GM23338 (cell line): ENCODE measurements around the gene CNTNAP2. TPM values are rescaled to one million over a fixed set of nuclear protein-coding genes. Genes with fewer than 3 reads are reported as not detected.

Experiments used
- ATAC-seq: fragments of 200-7000 bp; cut with Tn5 transposase; 3 replicates; pipeline ENCODE4 v1.9.1; 2020
- DNase-seq: peaks from one replicate; pipeline ENCODE4 v3.0.0-alpha.2; 2015; ENCODE audit warnings: low spot score
- H2AFZ ChIP-seq: fragments of 200-600 bp; sonication (generic); 2 replicates; pipeline ENCODE4 v1.8.0; 2016; ENCODE audit warnings: antibody characterized with exemption, mild to moderate bottlenecking, moderate library complexity
- H3F3A ChIP-seq: fragments of 200-600 bp; sonication (generic); replicated peaks from 2 replicates; pipeline ENCODE4 v1.8.0; 2017; ENCODE audit warnings: antibody characterized with exemption, mixed run types, low read depth
- H3K27ac ChIP-seq: fragments of 200-600 bp; sonication (generic); 2 replicates; pipeline ENCODE4 v1.6.1; 2016; ENCODE audit warnings: low read depth
- H3K27me3 ChIP-seq: fragments of 200-600 bp; sonication (generic); 2 replicates; pipeline ENCODE4 v1.8.0; 2016; ENCODE audit warnings: mild to moderate bottlenecking, mixed run types, moderate library complexity; ENCODE audit not compliant: insufficient read depth
- H3K36me3 ChIP-seq: fragments of 200-600 bp; sonication (generic); 2 replicates; pipeline ENCODE4 v1.8.0; 2016; ENCODE audit warnings: mild to moderate bottlenecking; ENCODE audit not compliant: insufficient read depth
- H3K4me1 ChIP-seq: fragments of 200-600 bp; sonication (generic); 2 replicates; pipeline ENCODE4 v1.8.0; 2016; ENCODE audit warnings: mild to moderate bottlenecking, moderate library complexity; ENCODE audit not compliant: insufficient read depth
- H3K4me2 ChIP-seq: fragments of 200-600 bp; sonication (generic); 2 replicates; pipeline ENCODE4 v1.7.1; 2017; ENCODE audit warnings: mixed run types
- H3K4me3 ChIP-seq: fragments of 200-600 bp; sonication (generic); 2 replicates; pipeline ENCODE4 v1.6.1; 2016; ENCODE audit warnings: mixed run types
- H3K79me2 ChIP-seq: fragments of 200-600 bp; sonication (generic); replicated peaks from 2 replicates; pipeline ENCODE4 v1.8.0; 2017; ENCODE audit warnings: mild to moderate bottlenecking; ENCODE audit not compliant: insufficient read depth
- H3K9me2 ChIP-seq: fragments of 200-600 bp; sonication (generic); 2 replicates; pipeline ENCODE4 v1.8.0; 2017; ENCODE audit not compliant: insufficient read depth
- H4K20me1 ChIP-seq: fragments of 200-600 bp; sonication (generic); replicated peaks from 2 replicates; pipeline ENCODE4 v1.8.0; 2017; ENCODE audit warnings: mild to moderate bottlenecking; ENCODE audit not compliant: insufficient read depth
- H3K27ac Mint-ChIP-seq: 2 replicates; pipeline ENCODE4 v1.8.0; 2020; ENCODE audit warnings: inconsistent platforms, mild to moderate bottlenecking, moderate library complexity, mixed read lengths
- H3K27me3 Mint-ChIP-seq: 3 replicates; pipeline ENCODE4 v1.8.0; 2022; ENCODE audit warnings: low read depth, mild to moderate bottlenecking, moderate library complexity, mixed read lengths, inconsistent platforms; ENCODE audit not compliant: insufficient read depth, poor library complexity
- H3K36me3 Mint-ChIP-seq: 3 replicates; pipeline ENCODE4 v1.8.0; 2021; ENCODE audit warnings: low read depth, mild to moderate bottlenecking, inconsistent platforms, moderate library complexity, mixed read lengths
- H3K4me1 Mint-ChIP-seq: 3 replicates; pipeline ENCODE4 v1.8.0; 2020; ENCODE audit warnings: mild to moderate bottlenecking, inconsistent platforms, mixed read lengths
- H3K4me3 Mint-ChIP-seq: 3 replicates; pipeline ENCODE4 v1.8.0; 2021; ENCODE audit warnings: moderate library complexity, mild to moderate bottlenecking, inconsistent platforms, mixed read lengths
- H3K9me3 Mint-ChIP-seq: 3 replicates; pipeline ENCODE4 v1.8.0; 2020; ENCODE audit warnings: moderate library complexity, mild to moderate bottlenecking, inconsistent platforms, mixed read lengths
- CREB1 ChIP-seq: fragments of 250-450 bp; sonication (Bioruptor Pico); IDR thresholded peaks from 2 replicates; pipeline ENCODE4 v1.5.0; 2020; ENCODE audit warnings: low read depth, mild to moderate bottlenecking, moderate library complexity
- EZH2phosphoT487 ChIP-seq: fragments of 200-600 bp; sonication (generic); IDR thresholded peaks from one replicate; pipeline ENCODE4 v1.8.1; 2018; ENCODE audit warnings: antibody characterized with exemption; ENCODE audit not compliant: unreplicated experiment
- JUNB ChIP-seq: IDR thresholded peaks from one replicate; pipeline ENCODE4 v1.6.1; 2016; ENCODE audit warnings: antibody characterized with exemption; ENCODE audit not compliant: unreplicated experiment
- POLR2AphosphoS5 ChIP-seq: IDR thresholded peaks from 2 replicates; pipeline ENCODE4 v1.6.1; 2016; ENCODE audit warnings: antibody characterized with exemption, low read depth
- polyA plus RNA-seq: library from polyadenylated mRNA; unstranded; fragments of >200 nt; fragmentation: Nextera tagmentation; extraction: Ambion mirVana; gene quantifications from 2 replicates; pipeline ENCODE4 v1.2.1, GENCODE V29; 2016
- total RNA-seq: library from RNA; depleted of rRNA; stranded (reverse); fragments of >200 nt; shearing (Covaris generic); gene quantifications from 2 replicates; pipeline ENCODE4 v1.2.3, GENCODE V29; 2014
- TF ChIP-seq, protein P1 (sequence below): fragments of 250-450 bp; sonication (Bioruptor Pico); IDR thresholded peaks from 2 replicates; pipeline ENCODE4 v1.5.0; 2020; ENCODE audit warnings: mild to moderate bottlenecking, moderate library complexity
- TF ChIP-seq, protein P2 (sequence below): IDR thresholded peaks from one replicate; pipeline ENCODE4 v1.6.1; 2018; ENCODE audit warnings: antibody characterized with exemption; ENCODE audit not compliant: unreplicated experiment

Gene CNTNAP2
- total and polyA plus RNA-seq, 2 experiments from 2014 or later: 38.2 to 61.3 TPM

DNA sequence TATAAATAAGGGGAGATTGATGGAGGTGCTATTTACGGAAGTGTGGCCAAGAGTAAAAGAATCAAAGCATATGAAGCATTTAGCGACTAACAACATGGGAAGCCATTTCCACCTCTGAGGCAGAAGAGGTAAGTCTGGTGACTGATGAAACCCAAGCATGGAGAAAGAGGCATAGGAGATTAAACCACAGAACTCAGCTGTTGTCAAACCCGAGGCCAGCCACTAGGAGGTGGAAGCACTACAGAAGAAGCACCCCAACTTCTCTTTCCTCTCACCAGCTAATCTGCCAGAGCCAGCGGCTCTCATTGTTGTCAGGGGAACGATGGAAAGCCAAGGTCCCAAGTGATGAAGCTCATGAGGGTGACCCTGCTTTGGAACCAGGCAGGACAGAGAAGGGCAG, 19.6 kb upstream of the CNTNAP2 start (continued):
- TF ChIP-seq, protein P1, sequence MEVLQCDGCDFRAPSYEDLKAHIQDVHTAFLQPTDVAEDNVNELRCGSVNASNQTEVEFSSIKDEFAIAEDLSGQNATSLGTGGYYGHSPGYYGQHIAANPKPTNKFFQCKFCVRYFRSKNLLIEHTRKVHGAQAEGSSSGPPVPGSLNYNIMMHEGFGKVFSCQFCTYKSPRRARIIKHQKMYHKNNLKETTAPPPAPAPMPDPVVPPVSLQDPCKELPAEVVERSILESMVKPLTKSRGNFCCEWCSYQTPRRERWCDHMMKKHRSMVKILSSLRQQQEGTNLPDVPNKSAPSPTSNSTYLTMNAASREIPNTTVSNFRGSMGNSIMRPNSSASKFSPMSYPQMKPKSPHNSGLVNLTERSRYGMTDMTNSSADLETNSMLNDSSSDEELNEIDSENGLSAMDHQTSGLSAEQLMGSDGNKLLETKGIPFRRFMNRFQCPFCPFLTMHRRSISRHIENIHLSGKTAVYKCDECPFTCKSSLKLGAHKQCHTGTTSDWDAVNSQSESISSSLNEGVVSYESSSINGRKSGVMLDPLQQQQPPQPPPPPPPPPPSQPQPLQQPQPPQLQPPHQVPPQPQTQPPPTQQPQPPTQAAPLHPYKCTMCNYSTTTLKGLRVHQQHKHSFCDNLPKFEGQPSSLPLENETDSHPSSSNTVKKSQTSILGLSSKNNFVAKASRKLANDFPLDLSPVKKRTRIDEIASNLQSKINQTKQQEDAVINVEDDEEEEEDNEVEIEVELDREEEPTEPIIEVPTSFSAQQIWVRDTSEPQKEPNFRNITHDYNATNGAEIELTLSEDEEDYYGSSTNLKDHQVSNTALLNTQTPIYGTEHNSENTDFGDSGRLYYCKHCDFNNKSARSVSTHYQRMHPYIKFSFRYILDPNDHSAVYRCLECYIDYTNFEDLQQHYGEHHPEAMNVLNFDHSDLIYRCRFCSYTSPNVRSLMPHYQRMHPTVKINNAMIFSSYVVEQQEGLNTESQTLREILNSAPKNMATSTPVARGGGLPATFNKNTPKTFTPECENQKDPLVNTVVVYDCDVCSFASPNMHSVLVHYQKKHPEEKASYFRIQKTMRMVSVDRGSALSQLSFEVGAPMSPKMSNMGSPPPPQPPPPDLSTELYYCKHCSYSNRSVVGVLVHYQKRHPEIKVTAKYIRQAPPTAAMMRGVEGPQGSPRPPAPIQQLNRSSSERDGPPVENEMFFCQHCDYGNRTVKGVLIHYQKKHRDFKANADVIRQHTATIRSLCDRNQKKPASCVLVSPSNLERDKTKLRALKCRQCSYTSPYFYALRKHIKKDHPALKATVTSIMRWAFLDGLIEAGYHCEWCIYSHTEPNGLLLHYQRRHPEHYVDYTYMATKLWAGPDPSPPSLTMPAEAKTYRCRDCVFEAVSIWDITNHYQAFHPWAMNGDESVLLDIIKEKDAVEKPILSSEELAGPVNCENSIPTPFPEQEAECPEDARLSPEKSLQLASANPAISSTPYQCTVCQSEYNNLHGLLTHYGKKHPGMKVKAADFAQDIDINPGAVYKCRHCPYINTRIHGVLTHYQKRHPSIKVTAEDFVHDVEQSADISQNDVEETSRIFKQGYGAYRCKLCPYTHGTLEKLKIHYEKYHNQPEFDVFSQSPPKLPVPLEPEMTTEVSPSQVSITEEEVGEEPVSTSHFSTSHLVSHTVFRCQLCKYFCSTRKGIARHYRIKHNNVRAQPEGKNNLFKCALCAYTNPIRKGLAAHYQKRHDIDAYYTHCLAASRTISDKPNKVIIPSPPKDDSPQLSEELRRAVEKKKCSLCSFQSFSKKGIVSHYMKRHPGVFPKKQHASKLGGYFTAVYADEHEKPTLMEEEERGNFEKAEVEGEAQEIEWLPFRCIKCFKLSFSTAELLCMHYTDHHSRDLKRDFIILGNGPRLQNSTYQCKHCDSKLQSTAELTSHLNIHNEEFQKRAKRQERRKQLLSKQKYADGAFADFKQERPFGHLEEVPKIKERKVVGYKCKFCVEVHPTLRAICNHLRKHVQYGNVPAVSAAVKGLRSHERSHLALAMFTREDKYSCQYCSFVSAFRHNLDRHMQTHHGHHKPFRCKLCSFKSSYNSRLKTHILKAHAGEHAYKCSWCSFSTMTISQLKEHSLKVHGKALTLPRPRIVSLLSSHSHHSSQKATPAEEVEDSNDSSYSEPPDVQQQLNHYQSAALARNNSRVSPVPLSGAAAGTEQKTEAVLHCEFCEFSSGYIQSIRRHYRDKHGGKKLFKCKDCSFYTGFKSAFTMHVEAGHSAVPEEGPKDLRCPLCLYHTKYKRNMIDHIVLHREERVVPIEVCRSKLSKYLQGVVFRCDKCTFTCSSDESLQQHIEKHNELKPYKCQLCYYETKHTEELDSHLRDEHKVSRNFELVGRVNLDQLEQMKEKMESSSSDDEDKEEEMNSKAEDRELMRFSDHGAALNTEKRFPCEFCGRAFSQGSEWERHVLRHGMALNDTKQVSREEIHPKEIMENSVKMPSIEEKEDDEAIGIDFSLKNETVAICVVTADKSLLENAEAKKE (CRISPR knock-in tag): peak; percentile 47
- no peak for TF ChIP-seq EZH2phosphoT487

DNA sequence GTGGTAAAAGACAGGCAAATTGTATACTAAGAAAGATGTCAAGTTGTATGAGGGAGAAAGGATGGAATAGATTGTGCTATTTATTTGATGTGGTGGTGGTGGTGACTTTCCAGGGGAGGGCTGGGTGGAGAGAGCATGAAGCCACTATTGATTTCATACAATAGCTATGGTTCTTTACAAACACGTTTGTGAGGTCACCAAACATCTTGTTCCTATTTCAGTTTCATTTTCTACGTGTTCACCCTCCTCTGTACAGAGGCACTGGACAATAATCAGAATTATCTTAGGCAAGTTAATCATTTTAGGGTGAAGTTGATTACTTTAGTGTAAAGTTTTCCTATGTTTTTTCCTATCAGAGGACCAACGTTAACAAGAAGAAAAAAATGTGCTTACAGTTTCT, 10.3 kb upstream of the CNTNAP2 start:
- Mint-ChIP-seq H3K9me3 (peaks cover 5% of the 10 kb centered on the region; the same call in 1 of the 3 replicates), H3K27ac (no peak overlapping the region), H3K27me3 (peaks cover 3% of the 10 kb centered on the region), H3K36me3 (no peaks in the 10 kb centered on the region), H3K4me3 (no peak overlapping the region), H3K4me1 (no peaks in the 10 kb centered on the region)
- Histone ChIP-seq H2AFZ (no peak overlapping the region), H4K20me1 (no peaks in the 10 kb centered on the region), H3F3A (no peaks in the 10 kb centered on the region), H3K9me2 (no peaks in the 10 kb centered on the region), H3K4me3 (no peak overlapping the region), H3K36me3 (no peaks in the 10 kb centered on the region), H3K79me2 (no peaks in the 10 kb centered on the region), H3K4me2 (no peak overlapping the region), H3K27ac (no peak overlapping the region), H3K4me1 (no peaks in the 10 kb centered on the region), H3K27me3 (no peaks in the 10 kb centered on the region)
- ATAC-seq: no peak
- no peak for DNase-seq
- TF ChIP-seq CREB1 (CRISPR knock-in tag): no peak
- TF ChIP-seq EZH2phosphoT487: no peak
- TF ChIP-seq POLR2AphosphoS5: no peak
- TF ChIP-seq, protein P1 (CRISPR knock-in tag): no peak
- TF ChIP-seq, protein P2, sequence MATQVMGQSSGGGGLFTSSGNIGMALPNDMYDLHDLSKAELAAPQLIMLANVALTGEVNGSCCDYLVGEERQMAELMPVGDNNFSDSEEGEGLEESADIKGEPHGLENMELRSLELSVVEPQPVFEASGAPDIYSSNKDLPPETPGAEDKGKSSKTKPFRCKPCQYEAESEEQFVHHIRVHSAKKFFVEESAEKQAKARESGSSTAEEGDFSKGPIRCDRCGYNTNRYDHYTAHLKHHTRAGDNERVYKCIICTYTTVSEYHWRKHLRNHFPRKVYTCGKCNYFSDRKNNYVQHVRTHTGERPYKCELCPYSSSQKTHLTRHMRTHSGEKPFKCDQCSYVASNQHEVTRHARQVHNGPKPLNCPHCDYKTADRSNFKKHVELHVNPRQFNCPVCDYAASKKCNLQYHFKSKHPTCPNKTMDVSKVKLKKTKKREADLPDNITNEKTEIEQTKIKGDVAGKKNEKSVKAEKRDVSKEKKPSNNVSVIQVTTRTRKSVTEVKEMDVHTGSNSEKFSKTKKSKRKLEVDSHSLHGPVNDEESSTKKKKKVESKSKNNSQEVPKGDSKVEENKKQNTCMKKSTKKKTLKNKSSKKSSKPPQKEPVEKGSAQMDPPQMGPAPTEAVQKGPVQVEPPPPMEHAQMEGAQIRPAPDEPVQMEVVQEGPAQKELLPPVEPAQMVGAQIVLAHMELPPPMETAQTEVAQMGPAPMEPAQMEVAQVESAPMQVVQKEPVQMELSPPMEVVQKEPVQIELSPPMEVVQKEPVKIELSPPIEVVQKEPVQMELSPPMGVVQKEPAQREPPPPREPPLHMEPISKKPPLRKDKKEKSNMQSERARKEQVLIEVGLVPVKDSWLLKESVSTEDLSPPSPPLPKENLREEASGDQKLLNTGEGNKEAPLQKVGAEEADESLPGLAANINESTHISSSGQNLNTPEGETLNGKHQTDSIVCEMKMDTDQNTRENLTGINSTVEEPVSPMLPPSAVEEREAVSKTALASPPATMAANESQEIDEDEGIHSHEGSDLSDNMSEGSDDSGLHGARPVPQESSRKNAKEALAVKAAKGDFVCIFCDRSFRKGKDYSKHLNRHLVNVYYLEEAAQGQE: no peak
- TF ChIP-seq JUNB: no peak
